ENCODE data around the gene RXFP2.

DNA sequence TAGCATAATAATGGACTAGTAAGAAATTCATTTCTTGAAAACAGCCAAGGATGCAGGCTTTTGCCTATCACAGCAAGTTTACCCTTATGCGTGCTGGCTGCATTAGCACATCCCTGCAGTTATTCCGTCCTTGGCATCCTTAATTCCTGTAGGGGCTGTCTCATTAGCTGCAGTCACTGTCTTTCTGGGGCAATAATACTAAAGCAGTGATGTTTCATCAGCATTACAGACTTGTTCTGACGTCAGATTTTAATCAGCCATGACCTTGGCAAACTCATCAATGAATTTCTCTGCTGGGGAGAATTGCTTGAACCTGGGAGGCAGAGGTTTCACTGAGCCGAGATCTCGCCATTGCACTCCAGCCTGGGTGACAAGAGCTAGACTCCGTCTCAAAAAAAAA is 103.7 kb downstream of the RXFP2 start:
- TF ChIP-seq CTCF (optimal IDR thresholded peaks at IDR 0.05 in 1 of 3, IDR thresholded peaks at IDR 0.05 in 1 of 3, conservative IDR thresholded peaks at IDR 0.05 in 1 of 3; ENCODE audit: extremely low read depth in 1 of 3, insufficient read depth in 2 of 3, low read length in 3 of 3) (no peak), EZH2 (IDR thresholded peaks at IDR 0.05; ENCODE audit: low read length) (no peak)

All from keratinocyte (primary cell).